CD4-positive, alpha-beta T cell (primary cell): ENCODE data around the gene THSD8. TPM values are rescaled to one million over a fixed set of nuclear protein-coding genes. Genes with fewer than 3 reads are reported as not detected.

ENCODE experiments used
- ATAC-seq: fragments of 200-7000 bp; cut with Tn5 transposase; one replicate; pipeline ENCODE4 v1.10.0; 2022; ENCODE audit warnings: mild to moderate bottlenecking; ENCODE audit not compliant: poor library complexity
- CTCF ChIA-PET: fragments of 350-600 bp; sonication (Branson Sonifier 250); formaldehyde crosslinking; loops from one replicate; lab custom pipeline; 2021; ENCODE audit warnings: antibody characterized with exemption, inconsistent platforms; lab: Charles Lee
- POLR2A ChIA-PET: fragments of 350-600 bp; sonication (Branson Sonifier 250); formaldehyde crosslinking; loops from one replicate; lab custom pipeline; 2021; ENCODE audit warnings: antibody characterized with exemption, inconsistent platforms; lab: Charles Lee
- DNase-seq, 14 experiments: peaks; one replicate each; pipeline ENCODE4 v3.0.0-alpha.2; 2013 to 2020; ENCODE audit warnings: mixed read lengths in 2 of 14
- H3K27ac ChIP-seq, 2 donors: one replicate each; pipeline versions ENCODE4 v1.5.1 to v1.7.0; 2013; ENCODE audit warnings: low read length in 2 of 2, low read depth in 1 of 2, mild to moderate bottlenecking in 1 of 2
- H3K27me3 ChIP-seq, 2 experiments: 1 replicate in 1 of 2; 2 replicates in 1 of 2; pipeline versions ENCODE4 v1.6.1 to v1.7.0; 2013; ENCODE audit warnings: low read length in 2 of 2, control low read depth in 1 of 2, mild to moderate bottlenecking in 1 of 2, moderate library complexity in 1 of 2; ENCODE audit not compliant: insufficient read depth in 2 of 2, control insufficient read depth in 1 of 2
- H3K36me3 ChIP-seq: one replicate; pipeline ENCODE4 v1.6.1; 2013; ENCODE audit warnings: low read length, control low read depth; ENCODE audit not compliant: insufficient read depth
- H3K4me1 ChIP-seq: one replicate; pipeline ENCODE4 v1.6.1; 2013; ENCODE audit warnings: low read length, control low read depth; ENCODE audit not compliant: insufficient read depth
- H3K4me3 ChIP-seq: one replicate; pipeline ENCODE4 v1.5.1; 2013; ENCODE audit warnings: mild to moderate bottlenecking, low read length, moderate library complexity
- H3K9me3 ChIP-seq, 2 experiments: 1 replicate in 1 of 2; 2 replicates in 1 of 2; pipeline versions ENCODE4 v1.6.1 to v1.7.0; 2013; ENCODE audit warnings: low read length in 2 of 2, mild to moderate bottlenecking in 2 of 2, control low read depth in 1 of 2, moderate library complexity in 1 of 2; ENCODE audit not compliant: control insufficient read depth in 1 of 2, insufficient read depth in 1 of 2
- H3K27ac Mint-ChIP-seq: one replicate; pipeline ENCODE4 v1.8.0; 2020; ENCODE audit warnings: mixed read lengths
- H3K27me3 Mint-ChIP-seq: one replicate; pipeline ENCODE4 v1.8.0; 2021; ENCODE audit warnings: mixed read lengths
- H3K36me3 Mint-ChIP-seq: one replicate; pipeline ENCODE4 v1.8.0; 2021; ENCODE audit warnings: low read depth, mixed read lengths
- H3K4me1 Mint-ChIP-seq: one replicate; pipeline ENCODE4 v1.8.0; 2021; ENCODE audit warnings: low read depth, mixed read lengths
- H3K4me3 Mint-ChIP-seq: one replicate; pipeline ENCODE4 v1.8.0; 2020; ENCODE audit warnings: mild to moderate bottlenecking, mixed read lengths
- H3K9me3 Mint-ChIP-seq: one replicate; pipeline ENCODE4 v1.8.0; 2020; ENCODE audit warnings: mixed read lengths
- intact Hi-C, 2 experiments: fragments of 100-400 bp; cut with DNase I in 1 of 2; cut with micrococcal nuclease in 1 of 2; formaldehyde crosslinking; loops; one replicate each; pipeline versions ENCODE4 v1.15.1 to v1.9.0; 2023 to 2025; cut with DNase I, micrococcal nuclease
- total RNA-seq, 174 experiments: library from RNA in 2 of 174; stranded (reverse) in 2 of 174; gene quantifications; one replicate each; pipeline ENCODE4 v1.2.3 and lab custom pipeline; 2021 to 2026
- TF ChIP-seq, protein P1 (sequence below): fragments of 200-600 bp; IDR thresholded peaks from one replicate; pipeline ENCODE4 v1.8.0; 2022; ENCODE audit warnings: antibody characterized with exemption, mild to moderate bottlenecking

THSD8 gene
- total RNA-seq, 2 experiments from 2014 or later: 1.3 TPM; not detected in 1

DNA sequence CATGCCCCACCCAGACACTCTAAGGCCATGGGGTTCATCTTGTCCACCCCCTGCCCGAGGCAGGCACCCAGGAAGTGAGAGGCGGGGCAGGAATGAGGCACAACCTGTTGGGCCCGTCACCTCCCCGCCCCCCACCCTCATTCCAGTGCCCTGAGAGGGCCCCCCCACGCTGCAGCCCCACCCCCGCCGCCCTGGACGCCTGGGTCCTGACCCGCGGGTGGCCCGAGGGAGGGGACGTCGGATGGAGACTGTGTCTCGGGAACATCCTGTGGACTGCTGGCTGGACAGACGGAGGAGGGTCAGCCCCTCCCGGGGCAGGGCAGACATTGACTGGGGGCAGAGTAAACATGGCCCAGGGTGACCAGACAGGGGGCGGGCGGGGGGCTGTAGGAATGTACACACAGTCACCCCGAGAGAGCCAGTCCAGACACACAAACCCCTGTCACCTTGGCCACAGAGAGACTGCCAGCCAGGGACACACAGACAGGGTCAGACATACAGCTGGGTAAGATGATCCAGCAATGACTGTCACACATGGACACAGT is 17.9 kb upstream of the THSD8 start:
- Mint-ChIP-seq H3K27me3 (no peaks in the 10 kb centered on the region), H3K27ac (no peak overlapping the region), H3K9me3 (no peaks in the 10 kb centered on the region), H3K36me3 (no peaks in the 10 kb centered on the region), H3K4me1 (peaks cover 37% of the 10 kb centered on the region), H3K4me3 (peak overlapping the region; percentile 74)
- POLR2A ChIA-PET: interaction anchor here (1.3 to 3.9 kb wide), 2 partner anchors 9 to 10 kb away, joined by 3 to 348 read pairs; partner anchors contain the start of gene JUNB
- DNase-seq (peak in 4 of 14 experiments; percentile 26 to 61 (median 52)), ATAC-seq (no peak)
- no peaks in the 10 kb centered on the region for H3K9me3 ChIP-seq
- TF ChIP-seq, protein P1, sequence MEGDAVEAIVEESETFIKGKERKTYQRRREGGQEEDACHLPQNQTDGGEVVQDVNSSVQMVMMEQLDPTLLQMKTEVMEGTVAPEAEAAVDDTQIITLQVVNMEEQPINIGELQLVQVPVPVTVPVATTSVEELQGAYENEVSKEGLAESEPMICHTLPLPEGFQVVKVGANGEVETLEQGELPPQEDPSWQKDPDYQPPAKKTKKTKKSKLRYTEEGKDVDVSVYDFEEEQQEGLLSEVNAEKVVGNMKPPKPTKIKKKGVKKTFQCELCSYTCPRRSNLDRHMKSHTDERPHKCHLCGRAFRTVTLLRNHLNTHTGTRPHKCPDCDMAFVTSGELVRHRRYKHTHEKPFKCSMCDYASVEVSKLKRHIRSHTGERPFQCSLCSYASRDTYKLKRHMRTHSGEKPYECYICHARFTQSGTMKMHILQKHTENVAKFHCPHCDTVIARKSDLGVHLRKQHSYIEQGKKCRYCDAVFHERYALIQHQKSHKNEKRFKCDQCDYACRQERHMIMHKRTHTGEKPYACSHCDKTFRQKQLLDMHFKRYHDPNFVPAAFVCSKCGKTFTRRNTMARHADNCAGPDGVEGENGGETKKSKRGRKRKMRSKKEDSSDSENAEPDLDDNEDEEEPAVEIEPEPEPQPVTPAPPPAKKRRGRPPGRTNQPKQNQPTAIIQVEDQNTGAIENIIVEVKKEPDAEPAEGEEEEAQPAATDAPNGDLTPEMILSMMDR: no peak
- no peaks in the 10 kb centered on the region for H3K36me3 ChIP-seq
- no peak overlapping the region for H3K4me3 ChIP-seq
- H3K4me1 ChIP-seq: peaks cover 78% of the 10 kb centered on the region
- CTCF ChIA-PET: interaction anchor here (1.8 kb wide), 1 partner anchor 9 kb away, joined by 14 read pairs; no protein-coding TSS in a partner anchor
- no peaks in the 10 kb centered on the region for H3K27me3 ChIP-seq
- H3K27ac ChIP-seq: peak overlapping the region; percentile 91 to 98
- intact Hi-C loops: loop anchor here in 1 of 2 experiments (2.0 to 10.0 kb wide), 2 partner anchors 151 to 369 kb away; partner anchors contain the start of genes CALR and FARSA

DNA sequence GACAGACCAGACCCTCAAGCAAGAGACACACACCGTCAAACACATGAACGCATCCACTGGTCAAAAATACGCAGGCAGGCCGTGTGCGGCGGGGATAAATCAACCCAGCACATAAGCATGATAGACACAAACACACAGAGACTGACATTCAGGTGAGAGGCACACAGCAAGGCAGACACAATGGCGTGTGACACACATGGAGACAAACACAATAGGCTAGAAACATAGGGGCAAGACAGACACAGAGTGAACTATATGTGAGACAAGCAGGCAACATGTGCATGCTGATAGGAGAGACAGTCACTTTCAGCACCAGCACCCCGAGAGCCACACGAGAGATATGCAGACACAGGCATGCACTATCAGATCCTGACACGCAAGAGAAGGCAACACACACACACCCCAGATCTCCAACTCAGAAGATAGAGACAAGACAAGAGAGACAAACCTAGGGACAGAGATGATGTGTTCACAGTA is 17.4 kb upstream of the THSD8 start:
- intact Hi-C loops: loop anchor here in 1 of 2 experiments (10.0 kb wide), 1 partner anchor 150 kb away; the partner anchor contains the start of genes CALR and FARSA
- Histone ChIP-seq H3K27ac (peak overlapping the region; percentile 91 to 98), H3K9me3 (no peaks in the 10 kb centered on the region), H3K27me3 (no peaks in the 10 kb centered on the region), H3K4me1 (peaks cover 78% of the 10 kb centered on the region), H3K36me3 (no peaks in the 10 kb centered on the region), H3K4me3 (no peak overlapping the region)
- H3K36me3 Mint-ChIP-seq: no peaks in the 10 kb centered on the region
- ChIA-PET CTCF (no interaction called here), POLR2A (no interaction called here)
- TF ChIP-seq, protein P1: no peak
- H3K27me3 Mint-ChIP-seq: no peaks in the 10 kb centered on the region
- no peak overlapping the region for H3K27ac Mint-ChIP-seq
- no peaks in the 10 kb centered on the region for H3K9me3 Mint-ChIP-seq
- peak in 6 of 14 experiments; percentile 26 to 75 (median 46) for DNase-seq
- H3K4me1 Mint-ChIP-seq: peaks cover 38% of the 10 kb centered on the region
- no peak overlapping the region for H3K4me3 Mint-ChIP-seq
- peak; percentile 19 for ATAC-seq

DNA sequence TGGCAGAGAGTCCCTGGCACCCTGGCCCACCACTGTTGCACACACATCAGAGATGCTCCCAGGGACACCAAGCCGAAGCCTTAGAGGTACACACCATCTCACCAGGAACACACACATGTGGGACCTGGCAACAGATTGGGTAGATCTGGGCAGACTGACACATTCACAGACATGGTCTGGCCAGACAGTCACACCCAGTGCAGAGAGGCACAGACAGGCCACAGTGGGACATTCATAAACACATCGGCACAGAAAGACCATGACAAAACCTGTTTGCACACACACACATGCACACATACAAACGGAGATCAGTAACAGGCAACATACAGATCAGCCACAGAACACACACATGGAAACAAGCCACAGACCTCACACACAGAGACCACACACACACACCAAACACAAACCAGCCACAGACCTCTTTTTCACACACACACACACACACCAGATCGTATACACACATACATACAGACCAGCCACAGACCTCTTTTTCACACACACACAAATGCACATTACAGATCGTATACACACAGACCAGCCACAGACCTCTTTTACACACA is 16.9 kb upstream of the THSD8 start:
- ATAC-seq: peak; percentile 0
- H3K4me3 ChIP-seq: no peak overlapping the region
- peak overlapping the region; percentile 91 to 98 for H3K27ac ChIP-seq
- TF ChIP-seq, protein P1: no peak
- Mint-ChIP-seq H3K27ac (no peak overlapping the region), H3K27me3 (no peaks in the 10 kb centered on the region), H3K9me3 (no peaks in the 10 kb centered on the region), H3K4me3 (no peak overlapping the region), H3K36me3 (no peaks in the 10 kb centered on the region), H3K4me1 (peaks cover 33% of the 10 kb centered on the region)
- no peaks in the 10 kb centered on the region for H3K9me3 ChIP-seq
- H3K27me3 ChIP-seq: no peaks in the 10 kb centered on the region
- DNase-seq: peak in 5 of 14 experiments; percentile 17 to 85 (median 72)
- ChIA-PET POLR2A (no interaction called here), CTCF (no interaction called here)
- intact Hi-C loops: loop anchor here in 1 of 2 experiments (10.0 kb wide), 1 partner anchor 150 kb away; the partner anchor contains the start of genes CALR and FARSA
- peaks cover 78% of the 10 kb centered on the region for H3K4me1 ChIP-seq
- no peaks in the 10 kb centered on the region for H3K36me3 ChIP-seq
